A549 treated with dexamethasone at 1 μM for 4 hours (cell line): Measurements from ENCODE around the gene MAP1LC3B2. TPM values are rescaled to one million over a fixed set of nuclear protein-coding genes. Genes with fewer than 3 reads are reported as not detected.

Source experiments
- total RNA-seq: library from RNA; stranded (reverse); fragments of 200-300 nt; extraction: Qiagen RNA extraction; gene quantifications from 5 replicates; pipeline ENCODE4 v1.2.3, GENCODE V29; 2022

MAP1LC3B2 gene
- 0.81 to 1.3 TPM (median 1.1 TPM) in 5 replicates for total RNA-seq

DNA sequence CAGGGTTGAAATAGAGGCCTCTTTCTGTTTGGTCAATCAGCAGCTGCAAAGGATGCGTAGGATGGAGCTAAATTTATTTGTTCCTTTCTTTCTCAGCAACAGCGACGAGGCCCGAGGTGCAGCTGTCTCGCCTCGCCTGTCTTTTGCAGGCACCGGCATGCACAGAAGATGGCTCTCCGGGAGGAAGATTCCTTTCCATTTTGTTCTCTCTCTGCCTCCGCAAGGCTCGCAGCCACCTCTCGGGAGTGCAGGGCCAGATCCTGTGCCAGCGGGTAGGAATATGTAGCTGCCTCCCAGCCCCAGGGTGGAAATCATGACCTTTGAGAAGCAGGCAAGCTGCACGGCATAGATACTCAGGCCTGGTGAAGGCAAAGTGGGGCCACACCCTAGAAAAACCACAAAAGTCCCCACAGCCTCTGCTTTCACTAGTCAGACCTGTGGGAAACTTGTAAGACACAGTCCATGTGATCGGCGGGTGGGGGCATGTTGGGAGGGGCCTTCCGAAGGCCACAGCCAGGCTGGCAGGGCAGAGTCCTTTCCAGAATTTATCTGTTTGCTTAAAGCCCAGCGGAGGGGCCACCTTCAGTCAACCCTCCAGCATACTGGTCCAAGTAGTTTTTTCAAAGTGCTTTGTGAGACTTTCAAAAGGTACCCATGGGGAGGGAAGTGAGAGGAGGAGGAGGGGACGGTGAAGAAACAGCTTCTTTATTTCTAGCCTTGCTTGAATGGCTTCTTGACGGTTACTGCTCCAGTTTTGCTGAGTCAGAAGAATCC, at the start of gene MAP1LC3B2:
Gene MAP1LC3B2, plus strand, starts transcription at position 220 of the 774 bp plus-strand sequence. CDS start 16,562 bp downstream, outside the sequence.

Other genes with a start within 250 kb of the MAP1LC3B2 start
- 17.0 to 29.8 TPM (median 23.7 TPM) in 5 replicates for gene SPRING1, start 178.7 kb downstream of the MAP1LC3B2 start, total RNA-seq
- gene RNFT2, start 178.9 kb downstream of the MAP1LC3B2 start, total RNA-seq = 2.7 to 3.3 TPM (median 2.8 TPM) in 5 replicates